GM18499 (cell line): ENCODE data around the gene SH3D19.
"Not testable (repeated sequence)": the region's sequence is repeated elsewhere in the genome, so short reads cannot be mapped to it uniquely, and the experiment has no call there.

ENCODE experiments used
- ATAC-seq: cut with Tn5 transposase; IDR thresholded peaks from one replicate; pipeline ENCODE4 v1.9.1; 2021; ENCODE audit warnings: moderate number of reproducible peaks; ENCODE audit not compliant: insufficient read depth, unreplicated experiment

Gene SH3D19

DNA sequence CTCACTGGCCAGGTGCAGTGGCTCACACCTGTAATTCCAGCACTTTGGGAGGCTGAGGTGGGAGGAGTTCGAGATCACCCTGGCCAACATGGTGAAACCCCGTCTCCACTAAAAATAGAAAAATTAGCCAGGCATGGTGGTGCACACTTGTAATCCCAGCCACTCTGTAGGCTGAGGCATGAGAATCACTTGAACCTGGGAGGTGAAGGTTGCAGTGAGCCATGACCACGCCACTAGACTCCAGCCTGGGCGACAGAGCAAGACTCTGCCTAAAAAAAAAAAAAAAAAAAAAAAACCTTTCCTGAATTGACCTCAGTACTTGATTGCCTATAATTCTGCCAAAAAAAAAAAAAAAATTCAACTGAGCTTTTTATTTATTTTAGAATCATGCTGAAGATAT lies 3.2 kb downstream of the SH3D19 start:
- ATAC-seq, result not testable (repeated sequence)

- no peak for ATAC-seq
These were observed 3.8 kb downstream of the SH3D19 start for GRCh38 chr4:151321586-151321985.

GRCh38 chr4:151319490-151319889 lies 5.9 kb downstream of the SH3D19 start:
- no peak for ATAC-seq

GRCh38 chr4:151318307-151319006 lies 6.9 kb downstream of the SH3D19 start:
- ATAC-seq, result no peak

- no peak for ATAC-seq
These were observed 8.8 kb downstream of the SH3D19 start for GRCh38 chr4:151316645-151317044.

DNA sequence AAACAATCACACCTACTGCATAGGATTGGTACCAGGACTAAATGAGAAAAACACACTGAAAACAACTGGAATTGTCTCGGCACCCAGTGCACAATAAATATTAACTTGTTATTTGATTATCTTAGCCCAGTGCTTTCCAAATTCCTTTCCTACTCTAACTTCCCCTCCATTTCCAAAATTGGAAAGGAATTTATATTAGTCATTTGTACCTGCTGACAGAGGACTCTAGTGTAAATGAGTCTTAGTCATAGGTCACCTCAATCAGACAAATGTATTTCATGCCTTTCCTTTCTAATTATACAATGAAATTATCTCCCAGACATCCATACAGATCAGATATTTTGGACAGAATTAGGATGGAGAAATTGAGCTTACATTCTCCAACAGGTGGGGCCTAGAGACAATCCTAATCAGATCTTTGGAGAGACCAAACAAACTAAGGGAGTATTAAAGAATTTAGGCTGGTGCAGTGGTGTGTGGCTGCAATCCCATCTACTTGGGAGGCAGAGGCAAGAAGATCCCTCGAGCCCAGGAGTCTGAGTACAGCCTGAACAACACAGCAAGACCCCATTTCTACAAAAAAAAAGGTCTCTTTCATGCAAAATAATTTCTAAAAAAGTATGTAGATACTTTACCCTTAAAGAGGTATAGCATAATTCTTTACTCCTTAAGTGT lies 10.1 kb downstream of the SH3D19 start:
- no peak for ATAC-seq

- ATAC-seq, result no peak
These were observed 10.9 kb downstream of the SH3D19 start for GRCh38 chr4:151314479-151314878.

DNA sequence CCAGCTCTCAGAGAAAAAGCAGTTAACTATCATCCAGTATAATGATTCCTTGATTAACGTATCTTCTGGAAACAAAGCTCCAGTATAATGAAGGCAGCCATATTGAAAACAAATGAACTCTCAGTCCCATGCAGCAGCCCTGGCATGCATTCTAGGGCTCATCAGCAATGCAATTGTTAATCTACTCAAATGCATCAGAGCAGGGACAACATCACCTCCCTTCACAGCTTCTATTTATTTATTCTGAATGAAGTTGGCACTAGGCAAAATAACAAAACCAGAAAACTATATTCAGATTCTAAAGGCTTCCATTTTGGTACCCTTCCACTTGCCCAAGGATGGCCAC lies 11.4 kb downstream of the SH3D19 start:
- ATAC-seq, result no peak

DNA sequence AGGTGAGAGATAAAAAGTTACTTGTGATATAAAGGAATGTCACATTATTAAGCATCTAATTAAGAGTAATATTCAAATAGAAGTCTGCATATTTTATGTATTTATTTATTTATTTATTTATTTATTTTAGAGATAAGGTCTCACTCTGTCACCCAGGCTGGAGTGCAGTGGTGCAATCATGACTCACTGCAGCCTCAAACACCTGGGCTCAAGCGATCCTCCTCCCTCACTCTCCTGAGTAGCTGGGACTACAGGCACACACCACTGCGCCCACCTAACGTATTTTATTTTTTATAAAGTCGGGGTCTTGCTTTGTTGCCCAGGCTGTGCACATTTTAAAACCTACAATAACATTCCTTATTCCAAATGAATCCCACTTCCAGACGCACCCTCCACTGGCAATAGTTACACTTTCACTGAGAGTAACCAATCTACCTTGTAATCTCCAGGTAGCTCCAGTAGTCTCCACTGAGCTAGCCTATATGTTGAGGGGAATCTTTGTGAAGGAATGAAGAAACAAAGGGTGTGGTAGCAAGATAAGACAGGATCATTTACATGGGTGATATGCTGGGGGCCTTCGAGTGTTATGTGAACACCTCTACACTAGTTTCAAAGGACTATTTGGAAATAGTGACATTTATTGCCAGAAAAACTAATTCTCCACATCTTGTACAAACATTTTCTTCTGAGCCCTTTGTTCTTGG lies 11.9 kb downstream of the SH3D19 start:
- ATAC-seq, result no peak

DNA sequence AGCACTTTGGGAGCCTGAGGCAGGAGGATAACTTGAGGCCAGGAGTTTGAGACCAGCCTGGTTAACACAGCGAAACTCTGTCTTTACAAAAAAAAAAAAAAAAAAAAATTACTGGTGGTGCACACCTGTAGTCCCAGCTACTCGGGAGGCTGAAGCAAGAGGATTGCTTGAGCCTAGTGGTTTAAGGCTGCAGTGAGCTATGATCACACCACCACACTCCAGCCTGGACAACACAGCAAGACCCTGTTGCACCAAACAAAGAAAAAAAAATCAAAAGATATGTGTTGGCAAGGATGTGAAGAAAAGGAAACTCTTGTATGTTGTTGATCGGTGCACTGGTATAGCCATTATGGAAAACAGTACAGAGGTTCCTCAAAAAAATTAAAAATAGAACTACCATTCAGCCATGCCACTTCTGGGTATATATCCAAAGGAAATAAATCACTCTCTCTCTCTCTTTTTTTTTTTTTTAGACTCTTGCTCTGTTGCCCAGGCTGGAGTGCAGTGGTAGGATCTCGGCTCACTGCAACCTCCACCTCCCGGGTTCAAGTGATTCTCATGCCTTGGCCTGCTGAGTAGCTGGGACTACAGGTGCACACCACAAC lies 15.2 kb downstream of the SH3D19 start:
- no peak for ATAC-seq

DNA sequence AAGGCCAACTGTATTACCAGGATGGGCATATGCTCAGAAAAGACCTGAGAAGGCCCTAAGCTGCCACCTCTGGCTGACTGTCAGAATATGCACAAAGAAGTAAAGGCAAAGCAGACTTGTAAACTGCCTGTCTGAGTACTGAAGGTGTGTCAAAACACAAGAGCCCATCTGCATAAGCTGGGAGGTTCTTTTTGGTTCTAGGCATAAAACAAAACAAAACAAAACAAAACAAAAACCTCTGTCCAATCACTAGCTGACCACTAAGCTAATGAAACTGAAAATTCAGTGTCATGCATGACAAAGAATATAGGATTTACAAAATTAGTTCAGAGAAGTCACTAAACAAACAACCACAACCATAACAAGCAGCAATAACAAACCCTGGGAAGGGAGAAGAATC lies 20.6 kb downstream of the SH3D19 start:
- peak; percentile 74 for ATAC-seq

GRCh38 chr4:151304226-151304625 lies 21.2 kb downstream of the SH3D19 start:
- no peak for ATAC-seq

- ATAC-seq, result no peak
These were observed 23.0 kb downstream of the SH3D19 start for GRCh38 chr4:151302432-151302831.

- no peak for ATAC-seq
These were observed 28.2 kb downstream of the SH3D19 start for GRCh38 chr4:151297170-151297569.

- no peak for ATAC-seq
These were observed 29.2 kb downstream of the SH3D19 start for GRCh38 chr4:151296227-151296626.

- no peak for ATAC-seq
These were observed 30.4 kb downstream of the SH3D19 start for GRCh38 chr4:151294833-151295496.

DNA sequence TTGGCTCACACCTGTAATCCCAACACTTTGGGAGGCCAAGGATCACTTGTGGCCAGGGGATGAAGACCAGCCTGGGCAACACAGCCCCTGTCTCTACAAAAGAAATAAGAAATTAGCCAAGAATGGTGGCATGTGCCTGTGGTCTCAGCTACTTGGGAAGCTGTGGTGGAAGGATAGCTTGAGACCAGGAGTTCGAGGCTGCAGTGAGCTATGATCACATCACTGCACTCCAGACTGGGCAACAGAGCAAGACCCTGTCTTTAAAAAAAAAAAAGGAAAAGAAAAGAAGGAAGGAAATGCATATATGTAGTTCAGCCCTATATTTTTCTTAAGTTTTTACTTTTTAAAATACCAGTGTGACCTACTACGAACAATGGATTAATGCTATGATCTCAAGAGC lies 33.4 kb downstream of the SH3D19 start:
- ATAC-seq, result no peak

DNA sequence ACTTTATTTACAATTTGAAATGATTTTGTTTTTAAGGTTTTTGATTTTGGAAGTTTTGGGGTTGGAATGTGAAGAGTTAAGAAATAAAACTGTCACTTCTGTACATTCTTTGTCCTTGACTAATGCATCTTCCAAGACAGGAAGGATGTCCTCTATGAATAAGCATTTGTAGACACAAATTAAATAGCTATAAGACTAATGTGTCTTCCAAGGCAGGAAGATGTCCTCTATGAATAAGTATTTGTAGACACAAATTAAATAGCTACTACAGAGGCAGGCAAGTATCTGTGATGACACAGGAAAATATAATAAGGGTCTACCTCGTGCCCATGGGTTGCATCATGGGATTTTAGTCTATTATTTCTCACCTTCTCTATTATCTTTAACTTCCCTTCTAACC lies 33.9 kb downstream of the SH3D19 start:
- ATAC-seq, result no peak

GRCh38 chr4:151287409-151287808 lies 38.0 kb downstream of the SH3D19 start:
- ATAC-seq, result no peak

- ATAC-seq, result no peak
These were observed 40.7 kb downstream of the SH3D19 start for GRCh38 chr4:151284534-151285245.
